ENCODE results near the gene TMED7.

DNA sequence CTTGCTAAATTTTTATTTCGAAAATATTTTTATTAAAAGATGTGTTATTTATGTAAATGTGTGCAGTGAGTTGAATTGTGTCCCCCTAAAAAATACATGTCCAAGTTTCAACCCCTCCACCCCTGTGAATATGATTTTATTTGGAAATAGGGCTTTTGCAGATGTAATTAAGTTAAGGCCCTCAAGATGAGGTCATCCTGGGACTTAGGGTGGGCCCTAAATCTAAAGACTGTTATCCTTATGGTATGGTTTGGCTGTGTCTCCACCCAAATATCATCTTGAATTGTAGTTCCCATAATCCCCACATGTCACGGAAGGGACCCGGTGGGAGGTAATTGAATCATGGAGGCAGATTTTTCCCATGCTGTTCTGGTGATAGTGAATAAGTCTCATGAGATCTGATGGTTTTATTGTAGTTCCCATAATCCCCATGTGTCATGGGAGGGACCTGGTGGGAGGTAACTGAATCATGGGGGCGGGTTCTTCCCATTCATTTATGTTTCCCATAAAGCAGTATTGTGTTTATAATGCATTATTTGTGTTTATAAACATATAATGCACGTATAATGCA is 1.5 kb upstream of the TMED7 start:
- TF ChIP-seq, protein P1, sequence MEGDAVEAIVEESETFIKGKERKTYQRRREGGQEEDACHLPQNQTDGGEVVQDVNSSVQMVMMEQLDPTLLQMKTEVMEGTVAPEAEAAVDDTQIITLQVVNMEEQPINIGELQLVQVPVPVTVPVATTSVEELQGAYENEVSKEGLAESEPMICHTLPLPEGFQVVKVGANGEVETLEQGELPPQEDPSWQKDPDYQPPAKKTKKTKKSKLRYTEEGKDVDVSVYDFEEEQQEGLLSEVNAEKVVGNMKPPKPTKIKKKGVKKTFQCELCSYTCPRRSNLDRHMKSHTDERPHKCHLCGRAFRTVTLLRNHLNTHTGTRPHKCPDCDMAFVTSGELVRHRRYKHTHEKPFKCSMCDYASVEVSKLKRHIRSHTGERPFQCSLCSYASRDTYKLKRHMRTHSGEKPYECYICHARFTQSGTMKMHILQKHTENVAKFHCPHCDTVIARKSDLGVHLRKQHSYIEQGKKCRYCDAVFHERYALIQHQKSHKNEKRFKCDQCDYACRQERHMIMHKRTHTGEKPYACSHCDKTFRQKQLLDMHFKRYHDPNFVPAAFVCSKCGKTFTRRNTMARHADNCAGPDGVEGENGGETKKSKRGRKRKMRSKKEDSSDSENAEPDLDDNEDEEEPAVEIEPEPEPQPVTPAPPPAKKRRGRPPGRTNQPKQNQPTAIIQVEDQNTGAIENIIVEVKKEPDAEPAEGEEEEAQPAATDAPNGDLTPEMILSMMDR (IDR thresholded peaks at IDR 0.05) = no peak
- TF ChIP-seq, protein P2, sequence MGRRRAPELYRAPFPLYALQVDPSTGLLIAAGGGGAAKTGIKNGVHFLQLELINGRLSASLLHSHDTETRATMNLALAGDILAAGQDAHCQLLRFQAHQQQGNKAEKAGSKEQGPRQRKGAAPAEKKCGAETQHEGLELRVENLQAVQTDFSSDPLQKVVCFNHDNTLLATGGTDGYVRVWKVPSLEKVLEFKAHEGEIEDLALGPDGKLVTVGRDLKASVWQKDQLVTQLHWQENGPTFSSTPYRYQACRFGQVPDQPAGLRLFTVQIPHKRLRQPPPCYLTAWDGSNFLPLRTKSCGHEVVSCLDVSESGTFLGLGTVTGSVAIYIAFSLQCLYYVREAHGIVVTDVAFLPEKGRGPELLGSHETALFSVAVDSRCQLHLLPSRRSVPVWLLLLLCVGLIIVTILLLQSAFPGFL (CRISPR knock-in tag; IDR thresholded peaks at IDR 0.05; ENCODE audit: borderline replicate concordance) = no peak
- TF ChIP-seq, protein P3, sequence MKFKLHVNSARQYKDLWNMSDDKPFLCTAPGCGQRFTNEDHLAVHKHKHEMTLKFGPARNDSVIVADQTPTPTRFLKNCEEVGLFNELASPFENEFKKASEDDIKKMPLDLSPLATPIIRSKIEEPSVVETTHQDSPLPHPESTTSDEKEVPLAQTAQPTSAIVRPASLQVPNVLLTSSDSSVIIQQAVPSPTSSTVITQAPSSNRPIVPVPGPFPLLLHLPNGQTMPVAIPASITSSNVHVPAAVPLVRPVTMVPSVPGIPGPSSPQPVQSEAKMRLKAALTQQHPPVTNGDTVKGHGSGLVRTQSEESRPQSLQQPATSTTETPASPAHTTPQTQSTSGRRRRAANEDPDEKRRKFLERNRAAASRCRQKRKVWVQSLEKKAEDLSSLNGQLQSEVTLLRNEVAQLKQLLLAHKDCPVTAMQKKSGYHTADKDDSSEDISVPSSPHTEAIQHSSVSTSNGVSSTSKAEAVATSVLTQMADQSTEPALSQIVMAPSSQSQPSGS (CRISPR knock-in tag; IDR thresholded peaks at IDR 0.05; ENCODE audit: borderline replicate concordance, low read depth) = no peak
- TF ChIP-seq CREB1 (CRISPR knock-in tag; IDR thresholded peaks at IDR 0.05) (no peak), FOXP1 (CRISPR knock-in tag; IDR thresholded peaks at IDR 0.05; ENCODE audit: borderline replicate concordance) (no peak), SOX15 (CRISPR knock-in tag; IDR thresholded peaks at IDR 0.05) (no peak), ATF1 (CRISPR knock-in tag; IDR thresholded peaks at IDR 0.05) (no peak)
- TF ChIP-seq, protein P4, sequence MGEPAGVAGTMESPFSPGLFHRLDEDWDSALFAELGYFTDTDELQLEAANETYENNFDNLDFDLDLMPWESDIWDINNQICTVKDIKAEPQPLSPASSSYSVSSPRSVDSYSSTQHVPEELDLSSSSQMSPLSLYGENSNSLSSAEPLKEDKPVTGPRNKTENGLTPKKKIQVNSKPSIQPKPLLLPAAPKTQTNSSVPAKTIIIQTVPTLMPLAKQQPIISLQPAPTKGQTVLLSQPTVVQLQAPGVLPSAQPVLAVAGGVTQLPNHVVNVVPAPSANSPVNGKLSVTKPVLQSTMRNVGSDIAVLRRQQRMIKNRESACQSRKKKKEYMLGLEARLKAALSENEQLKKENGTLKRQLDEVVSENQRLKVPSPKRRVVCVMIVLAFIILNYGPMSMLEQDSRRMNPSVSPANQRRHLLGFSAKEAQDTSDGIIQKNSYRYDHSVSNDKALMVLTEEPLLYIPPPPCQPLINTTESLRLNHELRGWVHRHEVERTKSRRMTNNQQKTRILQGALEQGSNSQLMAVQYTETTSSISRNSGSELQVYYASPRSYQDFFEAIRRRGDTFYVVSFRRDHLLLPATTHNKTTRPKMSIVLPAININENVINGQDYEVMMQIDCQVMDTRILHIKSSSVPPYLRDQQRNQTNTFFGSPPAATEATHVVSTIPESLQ (CRISPR knock-in tag; IDR thresholded peaks at IDR 0.05) = no peak
- TF ChIP-seq, protein P5, sequence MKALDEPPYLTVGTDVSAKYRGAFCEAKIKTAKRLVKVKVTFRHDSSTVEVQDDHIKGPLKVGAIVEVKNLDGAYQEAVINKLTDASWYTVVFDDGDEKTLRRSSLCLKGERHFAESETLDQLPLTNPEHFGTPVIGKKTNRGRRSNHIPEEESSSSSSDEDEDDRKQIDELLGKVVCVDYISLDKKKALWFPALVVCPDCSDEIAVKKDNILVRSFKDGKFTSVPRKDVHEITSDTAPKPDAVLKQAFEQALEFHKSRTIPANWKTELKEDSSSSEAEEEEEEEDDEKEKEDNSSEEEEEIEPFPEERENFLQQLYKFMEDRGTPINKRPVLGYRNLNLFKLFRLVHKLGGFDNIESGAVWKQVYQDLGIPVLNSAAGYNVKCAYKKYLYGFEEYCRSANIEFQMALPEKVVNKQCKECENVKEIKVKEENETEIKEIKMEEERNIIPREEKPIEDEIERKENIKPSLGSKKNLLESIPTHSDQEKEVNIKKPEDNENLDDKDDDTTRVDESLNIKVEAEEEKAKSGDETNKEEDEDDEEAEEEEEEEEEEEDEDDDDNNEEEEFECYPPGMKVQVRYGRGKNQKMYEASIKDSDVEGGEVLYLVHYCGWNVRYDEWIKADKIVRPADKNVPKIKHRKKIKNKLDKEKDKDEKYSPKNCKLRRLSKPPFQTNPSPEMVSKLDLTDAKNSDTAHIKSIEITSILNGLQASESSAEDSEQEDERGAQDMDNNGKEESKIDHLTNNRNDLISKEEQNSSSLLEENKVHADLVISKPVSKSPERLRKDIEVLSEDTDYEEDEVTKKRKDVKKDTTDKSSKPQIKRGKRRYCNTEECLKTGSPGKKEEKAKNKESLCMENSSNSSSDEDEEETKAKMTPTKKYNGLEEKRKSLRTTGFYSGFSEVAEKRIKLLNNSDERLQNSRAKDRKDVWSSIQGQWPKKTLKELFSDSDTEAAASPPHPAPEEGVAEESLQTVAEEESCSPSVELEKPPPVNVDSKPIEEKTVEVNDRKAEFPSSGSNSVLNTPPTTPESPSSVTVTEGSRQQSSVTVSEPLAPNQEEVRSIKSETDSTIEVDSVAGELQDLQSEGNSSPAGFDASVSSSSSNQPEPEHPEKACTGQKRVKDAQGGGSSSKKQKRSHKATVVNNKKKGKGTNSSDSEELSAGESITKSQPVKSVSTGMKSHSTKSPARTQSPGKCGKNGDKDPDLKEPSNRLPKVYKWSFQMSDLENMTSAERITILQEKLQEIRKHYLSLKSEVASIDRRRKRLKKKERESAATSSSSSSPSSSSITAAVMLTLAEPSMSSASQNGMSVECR (CRISPR knock-in tag; IDR thresholded peaks at IDR 0.05; ENCODE audit: borderline replicate concordance) = no peak
- TF ChIP-seq, protein P6, sequence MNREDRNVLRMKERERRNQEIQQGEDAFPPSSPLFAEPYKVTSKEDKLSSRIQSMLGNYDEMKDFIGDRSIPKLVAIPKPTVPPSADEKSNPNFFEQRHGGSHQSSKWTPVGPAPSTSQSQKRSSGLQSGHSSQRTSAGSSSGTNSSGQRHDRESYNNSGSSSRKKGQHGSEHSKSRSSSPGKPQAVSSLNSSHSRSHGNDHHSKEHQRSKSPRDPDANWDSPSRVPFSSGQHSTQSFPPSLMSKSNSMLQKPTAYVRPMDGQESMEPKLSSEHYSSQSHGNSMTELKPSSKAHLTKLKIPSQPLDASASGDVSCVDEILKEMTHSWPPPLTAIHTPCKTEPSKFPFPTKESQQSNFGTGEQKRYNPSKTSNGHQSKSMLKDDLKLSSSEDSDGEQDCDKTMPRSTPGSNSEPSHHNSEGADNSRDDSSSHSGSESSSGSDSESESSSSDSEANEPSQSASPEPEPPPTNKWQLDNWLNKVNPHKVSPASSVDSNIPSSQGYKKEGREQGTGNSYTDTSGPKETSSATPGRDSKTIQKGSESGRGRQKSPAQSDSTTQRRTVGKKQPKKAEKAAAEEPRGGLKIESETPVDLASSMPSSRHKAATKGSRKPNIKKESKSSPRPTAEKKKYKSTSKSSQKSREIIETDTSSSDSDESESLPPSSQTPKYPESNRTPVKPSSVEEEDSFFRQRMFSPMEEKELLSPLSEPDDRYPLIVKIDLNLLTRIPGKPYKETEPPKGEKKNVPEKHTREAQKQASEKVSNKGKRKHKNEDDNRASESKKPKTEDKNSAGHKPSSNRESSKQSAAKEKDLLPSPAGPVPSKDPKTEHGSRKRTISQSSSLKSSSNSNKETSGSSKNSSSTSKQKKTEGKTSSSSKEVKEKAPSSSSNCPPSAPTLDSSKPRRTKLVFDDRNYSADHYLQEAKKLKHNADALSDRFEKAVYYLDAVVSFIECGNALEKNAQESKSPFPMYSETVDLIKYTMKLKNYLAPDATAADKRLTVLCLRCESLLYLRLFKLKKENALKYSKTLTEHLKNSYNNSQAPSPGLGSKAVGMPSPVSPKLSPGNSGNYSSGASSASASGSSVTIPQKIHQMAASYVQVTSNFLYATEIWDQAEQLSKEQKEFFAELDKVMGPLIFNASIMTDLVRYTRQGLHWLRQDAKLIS (CRISPR knock-in tag; IDR thresholded peaks at IDR 0.05; ENCODE audit: borderline replicate concordance) = no peak
- TF ChIP-seq, protein P7, sequence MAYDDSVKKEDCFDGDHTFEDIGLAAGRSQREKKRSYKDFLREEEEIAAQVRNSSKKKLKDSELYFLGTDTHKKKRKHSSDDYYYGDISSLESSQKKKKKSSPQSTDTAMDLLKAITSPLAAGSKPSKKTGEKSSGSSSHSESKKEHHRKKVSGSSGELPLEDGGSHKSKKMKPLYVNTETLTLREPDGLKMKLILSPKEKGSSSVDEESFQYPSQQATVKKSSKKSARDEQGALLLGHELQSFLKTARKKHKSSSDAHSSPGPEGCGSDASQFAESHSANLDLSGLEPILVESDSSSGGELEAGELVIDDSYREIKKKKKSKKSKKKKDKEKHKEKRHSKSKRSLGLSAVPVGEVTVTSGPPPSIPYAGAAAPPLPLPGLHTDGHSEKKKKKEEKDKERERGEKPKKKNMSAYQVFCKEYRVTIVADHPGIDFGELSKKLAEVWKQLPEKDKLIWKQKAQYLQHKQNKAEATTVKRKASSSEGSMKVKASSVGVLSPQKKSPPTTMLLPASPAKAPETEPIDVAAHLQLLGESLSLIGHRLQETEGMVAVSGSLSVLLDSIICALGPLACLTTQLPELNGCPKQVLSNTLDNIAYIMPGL (CRISPR knock-in tag; IDR thresholded peaks at IDR 0.05) = no peak
- TF ChIP-seq, protein P8, sequence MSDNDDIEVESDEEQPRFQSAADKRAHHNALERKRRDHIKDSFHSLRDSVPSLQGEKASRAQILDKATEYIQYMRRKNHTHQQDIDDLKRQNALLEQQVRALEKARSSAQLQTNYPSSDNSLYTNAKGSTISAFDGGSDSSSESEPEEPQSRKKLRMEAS (CRISPR knock-in tag; IDR thresholded peaks at IDR 0.05) = no peak
- TF ChIP-seq, protein P9, sequence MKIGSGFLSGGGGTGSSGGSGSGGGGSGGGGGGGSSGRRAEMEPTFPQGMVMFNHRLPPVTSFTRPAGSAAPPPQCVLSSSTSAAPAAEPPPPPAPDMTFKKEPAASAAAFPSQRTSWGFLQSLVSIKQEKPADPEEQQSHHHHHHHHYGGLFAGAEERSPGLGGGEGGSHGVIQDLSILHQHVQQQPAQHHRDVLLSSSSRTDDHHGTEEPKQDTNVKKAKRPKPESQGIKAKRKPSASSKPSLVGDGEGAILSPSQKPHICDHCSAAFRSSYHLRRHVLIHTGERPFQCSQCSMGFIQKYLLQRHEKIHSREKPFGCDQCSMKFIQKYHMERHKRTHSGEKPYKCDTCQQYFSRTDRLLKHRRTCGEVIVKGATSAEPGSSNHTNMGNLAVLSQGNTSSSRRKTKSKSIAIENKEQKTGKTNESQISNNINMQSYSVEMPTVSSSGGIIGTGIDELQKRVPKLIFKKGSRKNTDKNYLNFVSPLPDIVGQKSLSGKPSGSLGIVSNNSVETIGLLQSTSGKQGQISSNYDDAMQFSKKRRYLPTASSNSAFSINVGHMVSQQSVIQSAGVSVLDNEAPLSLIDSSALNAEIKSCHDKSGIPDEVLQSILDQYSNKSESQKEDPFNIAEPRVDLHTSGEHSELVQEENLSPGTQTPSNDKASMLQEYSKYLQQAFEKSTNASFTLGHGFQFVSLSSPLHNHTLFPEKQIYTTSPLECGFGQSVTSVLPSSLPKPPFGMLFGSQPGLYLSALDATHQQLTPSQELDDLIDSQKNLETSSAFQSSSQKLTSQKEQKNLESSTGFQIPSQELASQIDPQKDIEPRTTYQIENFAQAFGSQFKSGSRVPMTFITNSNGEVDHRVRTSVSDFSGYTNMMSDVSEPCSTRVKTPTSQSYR (CRISPR knock-in tag; IDR thresholded peaks at IDR 0.05) = no peak
